Measurements from ENCODE around the gene SMYD3. TPM values are rescaled to one million over a fixed set of nuclear protein-coding genes. Genes with fewer than 3 reads are reported as not detected.

Gene SMYD3
- total and polyA plus RNA-seq, 10 of the 15 experiments (the other 5 are each of a cell fraction or from before 2014, with no cell fraction given) = 18.3 to 54.0 (median 24.8) TPM

GRCh38 chr1:246338098-246338497 is 169.0 kb downstream of the SMYD3 start:
- no peak for TF ChIP-seq RFX5 (IDR thresholded peaks at IDR 0.05; ENCODE audit: low read depth, low read length)
- no peak for TF ChIP-seq RUNX3 (IDR thresholded peaks at IDR 0.05; ENCODE audit: low read length)
- no peak for TF ChIP-seq ZNF384 (IDR thresholded peaks at IDR 0.05; ENCODE audit: borderline replicate concordance, low read depth, low read length)
- TF ChIP-seq BMI1 (IDR thresholded peaks at IDR 0.05; ENCODE audit: borderline replicate concordance) = no peak
- TF ChIP-seq SMAD5 (IDR thresholded peaks at IDR 0.05; ENCODE audit: low read depth) = no peak
- no peak for TF ChIP-seq MAX (IDR thresholded peaks at IDR 0.05; ENCODE audit: low read depth, low read length)
- TF ChIP-seq MYC (IDR thresholded peaks at IDR 0.05; ENCODE audit: insufficient read depth, insufficient read length, insufficient replicate concordance, low read length, severe bottlenecking) = no peak
- BruUV-seq (replicated peaks) = no TSS peak
- Histone ChIP-seq H3K27me3 (replicated peaks in 1 of 2; ENCODE audit: control insufficient read depth in 2 of 2, insufficient read depth in 2 of 2, low read length in 1 of 2) (no peaks in the 10 kb centered on the region), H3K4me2 (ENCODE audit: control insufficient read depth, insufficient read depth) (no peak overlapping the region), H4K20me1 (ENCODE audit: control insufficient read depth, insufficient read depth) (no peaks in the 10 kb centered on the region), H3K36me3 (ENCODE audit: control insufficient read depth in 2 of 2, insufficient read depth in 2 of 2, low read length in 1 of 2) (no peaks in the 10 kb centered on the region), H3K79me2 (ENCODE audit: control insufficient read depth, insufficient read depth, low read length) (no peaks in the 10 kb centered on the region), H3K27ac (ENCODE audit: control insufficient read depth, insufficient read depth) (no peak overlapping the region), H3K4me1 (ENCODE audit: control insufficient read depth, insufficient read depth, low read length) (peaks cover 10% of the 10 kb centered on the region), H3K4me3 (no peak overlapping the region), H3K9ac (ENCODE audit: control insufficient read depth, insufficient read depth, low read length) (no peak overlapping the region), H2AFZ (ENCODE audit: control insufficient read depth, low read depth, low read length) (no peak overlapping the region), H3K9me3 (replicated peaks; ENCODE audit: control insufficient read depth, insufficient read depth, low read length) (peaks cover 3% of the 10 kb centered on the region; the same call in 1 of the 3 replicates)
- no peak for ATAC-seq
- SMC1A ChIA-PET (ENCODE audit: uncharacterized antibody, unreplicated experiment) = interaction anchor here (1.0 to 1.5 kb wide), 2 partner anchors 34 to 40 kb away, joined by 3 to 4 read pairs; no protein-coding TSS in a partner anchor
- WGBS (ENCODE audit: insufficient coverage, insufficient replicate concordance, low lambda C conversion rate, missing lambda C conversion rate) = 88% methylated on average over 4 of the region's 4 CpGs
- FAIRE-seq = no peak
- intact Hi-C loops (cut with micrococcal nuclease; ENCODE audit: unreplicated experiment) = loop anchor here (10.0 kb wide), 1 partner anchor 693 kb away; no protein-coding TSS in a partner anchor
- in situ Hi-C loops (cut with MboI) = no loop called here
- RAD21 ChIA-PET (ENCODE audit: unreplicated experiment) = no interaction called here
- DNase-seq (ENCODE audit: low read depth, low spot score) = no peak
- POLR2A ChIA-PET = no interaction called here
- CTCF ChIA-PET = interaction anchor here (1.2 kb wide), 1 partner anchor 327 kb away, joined by 3 read pairs; no protein-coding TSS in a partner anchor

DNA sequence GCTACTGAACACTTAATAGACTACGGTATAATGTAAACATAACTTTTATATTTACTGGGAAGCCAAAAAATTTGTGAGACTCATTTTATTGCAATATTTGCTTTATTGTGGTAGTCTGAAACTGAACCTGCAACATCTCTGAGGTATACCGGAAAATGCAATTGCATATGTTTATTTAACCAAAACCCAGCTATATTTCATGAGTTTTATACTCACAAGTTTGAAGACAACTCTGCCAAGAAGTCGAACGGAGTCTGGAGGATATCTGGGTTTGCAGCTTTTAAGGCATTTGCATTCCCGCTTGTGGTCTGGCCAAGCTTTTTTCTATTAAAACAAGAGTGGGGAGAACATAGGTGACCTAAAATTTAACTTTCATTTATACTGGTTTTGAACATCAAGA is 171.9 kb downstream of the SMYD3 start:
- in situ Hi-C loops (cut with MboI) (no loop called here), intact Hi-C loops (cut with micrococcal nuclease; ENCODE audit: unreplicated experiment) (loop anchor here (10.0 kb wide), 1 partner anchor 690 kb away; no protein-coding TSS in a partner anchor)
- H3K4me2 ChIP-seq (ENCODE audit: control insufficient read depth, insufficient read depth) = no peak overlapping the region
- 97% methylated on average over 5 of the region's 5 CpGs for WGBS (ENCODE audit: insufficient coverage, insufficient replicate concordance, low lambda C conversion rate, missing lambda C conversion rate)
- H3K9ac ChIP-seq (ENCODE audit: control insufficient read depth, insufficient read depth, low read length) = no peak overlapping the region
- H3K9me3 ChIP-seq (replicated peaks; ENCODE audit: control insufficient read depth, insufficient read depth, low read length) = peaks cover 3% of the 10 kb centered on the region; the same call in 1 of the 3 replicates
- no peak for TF ChIP-seq ASH2L (IDR thresholded peaks at IDR 0.05; ENCODE audit: borderline replicate concordance, low read depth)
- TF ChIP-seq RB1 (IDR thresholded peaks at IDR 0.05; ENCODE audit: borderline replicate concordance) = no peak
- TF ChIP-seq, protein P1, sequence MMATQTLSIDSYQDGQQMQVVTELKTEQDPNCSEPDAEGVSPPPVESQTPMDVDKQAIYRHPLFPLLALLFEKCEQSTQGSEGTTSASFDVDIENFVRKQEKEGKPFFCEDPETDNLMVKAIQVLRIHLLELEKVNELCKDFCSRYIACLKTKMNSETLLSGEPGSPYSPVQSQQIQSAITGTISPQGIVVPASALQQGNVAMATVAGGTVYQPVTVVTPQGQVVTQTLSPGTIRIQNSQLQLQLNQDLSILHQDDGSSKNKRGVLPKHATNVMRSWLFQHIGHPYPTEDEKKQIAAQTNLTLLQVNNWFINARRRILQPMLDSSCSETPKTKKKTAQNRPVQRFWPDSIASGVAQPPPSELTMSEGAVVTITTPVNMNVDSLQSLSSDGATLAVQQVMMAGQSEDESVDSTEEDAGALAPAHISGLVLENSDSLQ (IDR thresholded peaks at IDR 0.05) = no peak
- no peak for TF ChIP-seq RFX5 (IDR thresholded peaks at IDR 0.05; ENCODE audit: low read depth, low read length)
- no peak for TF ChIP-seq LARP7 (IDR thresholded peaks at IDR 0.05)
- TF ChIP-seq, protein P2, sequence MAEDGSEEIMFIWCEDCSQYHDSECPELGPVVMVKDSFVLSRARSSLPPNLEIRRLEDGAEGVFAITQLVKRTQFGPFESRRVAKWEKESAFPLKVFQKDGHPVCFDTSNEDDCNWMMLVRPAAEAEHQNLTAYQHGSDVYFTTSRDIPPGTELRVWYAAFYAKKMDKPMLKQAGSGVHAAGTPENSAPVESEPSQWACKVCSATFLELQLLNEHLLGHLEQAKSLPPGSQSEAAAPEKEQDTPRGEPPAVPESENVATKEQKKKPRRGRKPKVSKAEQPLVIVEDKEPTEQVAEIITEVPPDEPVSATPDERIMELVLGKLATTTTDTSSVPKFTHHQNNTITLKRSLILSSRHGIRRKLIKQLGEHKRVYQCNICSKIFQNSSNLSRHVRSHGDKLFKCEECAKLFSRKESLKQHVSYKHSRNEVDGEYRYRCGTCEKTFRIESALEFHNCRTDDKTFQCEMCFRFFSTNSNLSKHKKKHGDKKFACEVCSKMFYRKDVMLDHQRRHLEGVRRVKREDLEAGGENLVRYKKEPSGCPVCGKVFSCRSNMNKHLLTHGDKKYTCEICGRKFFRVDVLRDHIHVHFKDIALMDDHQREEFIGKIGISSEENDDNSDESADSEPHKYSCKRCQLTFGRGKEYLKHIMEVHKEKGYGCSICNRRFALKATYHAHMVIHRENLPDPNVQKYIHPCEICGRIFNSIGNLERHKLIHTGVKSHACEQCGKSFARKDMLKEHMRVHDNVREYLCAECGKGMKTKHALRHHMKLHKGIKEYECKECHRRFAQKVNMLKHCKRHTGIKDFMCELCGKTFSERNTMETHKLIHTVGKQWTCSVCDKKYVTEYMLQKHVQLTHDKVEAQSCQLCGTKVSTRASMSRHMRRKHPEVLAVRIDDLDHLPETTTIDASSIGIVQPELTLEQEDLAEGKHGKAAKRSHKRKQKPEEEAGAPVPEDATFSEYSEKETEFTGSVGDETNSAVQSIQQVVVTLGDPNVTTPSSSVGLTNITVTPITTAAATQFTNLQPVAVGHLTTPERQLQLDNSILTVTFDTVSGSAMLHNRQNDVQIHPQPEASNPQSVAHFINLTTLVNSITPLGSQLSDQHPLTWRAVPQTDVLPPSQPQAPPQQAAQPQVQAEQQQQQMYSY (CRISPR knock-in tag; IDR thresholded peaks at IDR 0.05) = no peak
- H3K4me3 ChIP-seq = no peak overlapping the region
- H3K27me3 ChIP-seq (replicated peaks in 1 of 2; ENCODE audit: control insufficient read depth in 2 of 2, insufficient read depth in 2 of 2, low read length in 1 of 2) = no peaks in the 10 kb centered on the region
- H3K27ac ChIP-seq (ENCODE audit: control insufficient read depth, insufficient read depth) = no peak overlapping the region
- ATAC-seq = no peak
- POLR2A ChIA-PET = no interaction called here
- no peaks in the 10 kb centered on the region for H3K79me2 ChIP-seq (ENCODE audit: control insufficient read depth, insufficient read depth, low read length)
- DNase-seq (ENCODE audit: low read depth, low spot score) = no peak
- RAD21 ChIA-PET (ENCODE audit: unreplicated experiment) = no interaction called here
- peaks cover 13% of the 10 kb centered on the region for H3K4me1 ChIP-seq (ENCODE audit: control insufficient read depth, insufficient read depth, low read length)
- no peaks in the 10 kb centered on the region for H4K20me1 ChIP-seq (ENCODE audit: control insufficient read depth, insufficient read depth)
- H3K36me3 ChIP-seq (ENCODE audit: control insufficient read depth in 2 of 2, insufficient read depth in 2 of 2, low read length in 1 of 2) = no peaks in the 10 kb centered on the region
- no peak overlapping the region for H2AFZ ChIP-seq (ENCODE audit: control insufficient read depth, low read depth, low read length)
- CTCF ChIA-PET = interaction anchor here (1.1 to 1.6 kb wide), 2 partner anchors 11 to 354 kb away, joined by 3 read pairs; no protein-coding TSS in a partner anchor
- no TSS peak for BruUV-seq (replicated peaks)
- SMC1A ChIA-PET (ENCODE audit: uncharacterized antibody, unreplicated experiment) = interaction anchor here (0.8 to 1.5 kb wide), 3 partner anchors 22 to 312 kb away, joined by 3 to 5 read pairs (median 3); no protein-coding TSS in a partner anchor
- FAIRE-seq = no peak
